Measurements from ENCODE around the gene BRIP1. TPM values are rescaled to one million over a fixed set of nuclear protein-coding genes. Genes with fewer than 3 reads are reported as not detected.

BRIP1 gene
- total RNA-seq, 1 donor from 2014 or later, result 66.4 TPM

DNA sequence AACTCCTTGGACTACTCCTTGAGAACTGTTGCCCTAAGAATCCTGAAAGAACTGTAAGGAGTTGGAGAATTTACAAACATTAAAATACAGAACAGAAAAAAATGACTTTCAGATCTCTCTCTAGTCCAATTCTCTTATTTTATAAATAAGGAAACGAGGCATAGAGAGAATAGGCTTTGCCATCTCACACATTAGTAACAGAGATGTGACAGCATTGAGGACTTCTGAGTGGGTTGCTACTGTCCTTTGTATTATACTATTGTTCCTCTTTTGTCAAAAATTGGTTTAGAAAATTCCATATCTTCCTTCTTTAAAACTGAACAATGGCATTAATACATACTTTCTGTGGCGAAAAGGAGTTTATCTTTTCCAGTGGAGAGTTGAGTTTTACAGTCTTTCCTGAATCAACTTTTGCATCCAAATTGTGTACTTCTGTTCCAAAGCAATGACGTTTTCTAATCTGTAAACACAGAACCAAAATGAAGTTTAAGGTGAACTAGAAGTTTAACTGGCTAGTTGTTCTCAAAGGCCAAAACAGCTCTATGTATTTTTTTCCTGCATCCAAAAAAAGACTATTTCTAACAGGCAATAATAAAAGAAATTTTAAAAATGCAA, 16.5 kb downstream of the BRIP1 start:
- no peaks in the 10 kb centered on the region for H3F3A ChIP-seq (ENCODE audit: low read depth)
- Mint-ChIP-seq H3K27me3 (ENCODE audit: insufficient read depth, low read depth) (no peaks in the 10 kb centered on the region), H3K36me3 (peaks cover 36% of the 10 kb centered on the region), H3K9me3 (no peaks in the 10 kb centered on the region), H3K4me3 (no peak overlapping the region), H3K27ac (no peak overlapping the region), H3K4me1 (no peaks in the 10 kb centered on the region)
- no peak overlapping the region for H2AFZ ChIP-seq (replicated peaks)
- no peak overlapping the region for H3K27ac ChIP-seq
- H3K4me1 ChIP-seq, result no peaks in the 10 kb centered on the region
- H3K36me3 ChIP-seq, result peaks cover 49% of the 10 kb centered on the region
- no peak for DNase-seq (ENCODE audit: low spot score)
- peaks cover 18% of the 10 kb centered on the region for H3K79me2 ChIP-seq (ENCODE audit: low read depth)
- H3K4me3 ChIP-seq, result no peak overlapping the region
- no peak for TF ChIP-seq EZH2phosphoT487 (IDR thresholded peaks at IDR 0.05)
- no peak for TF ChIP-seq EZH2 (IDR thresholded peaks at IDR 0.05)
- no peak for TF ChIP-seq CTCF (IDR thresholded peaks at IDR 0.05)
- H3K27me3 ChIP-seq, result no peaks in the 10 kb centered on the region
- no peak overlapping the region for H3K4me2 ChIP-seq
- H3K9ac ChIP-seq, result no peak overlapping the region
- H4K20me1 ChIP-seq (ENCODE audit: low read depth), result no peaks in the 10 kb centered on the region
- no peaks in the 10 kb centered on the region for H3K9me3 ChIP-seq (ENCODE audit: low read depth)

DNA sequence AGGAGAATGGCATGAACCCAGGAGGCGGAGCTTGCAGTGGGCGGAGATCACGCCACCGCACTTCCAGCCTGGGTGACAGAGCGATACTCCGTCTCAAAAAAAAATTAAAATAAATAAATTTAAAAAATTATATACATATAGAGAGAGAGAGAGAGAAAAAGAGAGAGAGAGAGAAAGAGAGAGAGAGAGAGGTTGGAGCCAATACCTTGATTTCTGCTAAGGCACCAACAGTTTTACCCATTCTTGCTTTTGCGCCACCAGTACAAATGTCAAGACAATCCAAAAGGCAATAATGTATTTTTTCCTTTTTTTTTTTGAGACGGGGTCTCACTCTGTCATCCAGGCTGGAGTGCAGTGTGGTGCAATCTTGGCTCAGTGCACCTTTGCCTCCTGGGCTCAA, 17.2 kb downstream of the BRIP1 start:
- Histone ChIP-seq H3K9ac (no peak overlapping the region), H3K4me2 (no peak overlapping the region), H3K4me3 (no peak overlapping the region), H2AFZ (replicated peaks) (no peak overlapping the region), H3K9me3 (ENCODE audit: low read depth) (no peaks in the 10 kb centered on the region), H3K27ac (no peak overlapping the region), H3F3A (ENCODE audit: low read depth) (no peaks in the 10 kb centered on the region), H3K36me3 (peaks cover 49% of the 10 kb centered on the region), H3K27me3 (no peaks in the 10 kb centered on the region), H3K79me2 (ENCODE audit: low read depth) (peaks cover 10% of the 10 kb centered on the region), H3K4me1 (no peaks in the 10 kb centered on the region), H4K20me1 (ENCODE audit: low read depth) (peaks cover 2% of the 10 kb centered on the region)
- Mint-ChIP-seq H3K4me3 (no peak overlapping the region), H3K4me1 (no peaks in the 10 kb centered on the region), H3K36me3 (peaks cover 35% of the 10 kb centered on the region), H3K27me3 (ENCODE audit: insufficient read depth, low read depth) (no peaks in the 10 kb centered on the region), H3K27ac (no peak overlapping the region), H3K9me3 (no peaks in the 10 kb centered on the region)
- no peak for TF ChIP-seq EZH2phosphoT487 (IDR thresholded peaks at IDR 0.05)
- no peak for TF ChIP-seq CTCF (IDR thresholded peaks at IDR 0.05)
- TF ChIP-seq EZH2 (IDR thresholded peaks at IDR 0.05), result no peak
- no peak for DNase-seq (ENCODE audit: low spot score)

GRCh38 chr17:61843435-61843834, 19.9 kb downstream of the BRIP1 start:
- H3K36me3 ChIP-seq, result peaks cover 38% of the 10 kb centered on the region
- no peak overlapping the region for H3K4me2 ChIP-seq
- no peaks in the 10 kb centered on the region for H3K4me1 ChIP-seq
- H3K4me3 ChIP-seq, result no peak overlapping the region
- no peaks in the 10 kb centered on the region for H3K27me3 ChIP-seq
- Mint-ChIP-seq H3K9me3 (no peaks in the 10 kb centered on the region), H3K36me3 (peaks cover 35% of the 10 kb centered on the region), H3K4me1 (no peaks in the 10 kb centered on the region), H3K4me3 (no peak overlapping the region), H3K27me3 (ENCODE audit: insufficient read depth, low read depth) (no peaks in the 10 kb centered on the region), H3K27ac (no peak overlapping the region)
- no peak overlapping the region for H3K9ac ChIP-seq
- peaks cover 8% of the 10 kb centered on the region for H4K20me1 ChIP-seq (ENCODE audit: low read depth)
- H3K79me2 ChIP-seq (ENCODE audit: low read depth), result no peaks in the 10 kb centered on the region
- no peak for DNase-seq (ENCODE audit: low spot score)
- H2AFZ ChIP-seq (replicated peaks), result no peak overlapping the region
- H3K9me3 ChIP-seq (ENCODE audit: low read depth), result no peaks in the 10 kb centered on the region
- H3K27ac ChIP-seq, result no peak overlapping the region
- TF ChIP-seq EZH2 (IDR thresholded peaks at IDR 0.05) (no peak), EZH2phosphoT487 (IDR thresholded peaks at IDR 0.05) (no peak), CTCF (IDR thresholded peaks at IDR 0.05) (no peak)
- H3F3A ChIP-seq (ENCODE audit: low read depth), result no peaks in the 10 kb centered on the region
